Activated naive CD4-positive, alpha-beta T cell treated with anti-CD3 and anti-CD28 coated beads, Interleukin-2, amount 10 ng/mL, durations not matched to agents 7 days and 5 days (primary cell): ENCODE measurements around the gene TRMT112.

ENCODE experiments used
- CTCF ChIA-PET: fragments of 350-600 bp; sonication (Branson Sonifier 250); formaldehyde crosslinking; loops from one replicate; lab custom pipeline; 2021; ENCODE audit warnings: antibody characterized with exemption; lab: Charles Lee
- DNase-seq: peaks from one replicate; pipeline ENCODE4 v3.0.0-alpha.2; 2020
- H3K27ac Mint-ChIP-seq: one replicate; pipeline ENCODE4 v1.8.0; 2021; ENCODE audit warnings: mild to moderate bottlenecking, moderate library complexity, mixed read lengths
- H3K27me3 Mint-ChIP-seq: one replicate; pipeline ENCODE4 v1.8.0; 2021; ENCODE audit warnings: mild to moderate bottlenecking, mixed read lengths
- H3K36me3 Mint-ChIP-seq: one replicate; pipeline ENCODE4 v1.8.0; 2021; ENCODE audit warnings: mixed read lengths
- H3K4me1 Mint-ChIP-seq: one replicate; pipeline ENCODE4 v1.8.0; 2021; ENCODE audit warnings: mixed read lengths
- H3K4me3 Mint-ChIP-seq: one replicate; pipeline ENCODE4 v1.8.0; 2021; ENCODE audit warnings: mild to moderate bottlenecking, moderate library complexity, mixed read lengths
- H3K9me3 Mint-ChIP-seq: one replicate; pipeline ENCODE4 v1.8.0; 2021; ENCODE audit warnings: mixed read lengths

TRMT112 gene

DNA sequence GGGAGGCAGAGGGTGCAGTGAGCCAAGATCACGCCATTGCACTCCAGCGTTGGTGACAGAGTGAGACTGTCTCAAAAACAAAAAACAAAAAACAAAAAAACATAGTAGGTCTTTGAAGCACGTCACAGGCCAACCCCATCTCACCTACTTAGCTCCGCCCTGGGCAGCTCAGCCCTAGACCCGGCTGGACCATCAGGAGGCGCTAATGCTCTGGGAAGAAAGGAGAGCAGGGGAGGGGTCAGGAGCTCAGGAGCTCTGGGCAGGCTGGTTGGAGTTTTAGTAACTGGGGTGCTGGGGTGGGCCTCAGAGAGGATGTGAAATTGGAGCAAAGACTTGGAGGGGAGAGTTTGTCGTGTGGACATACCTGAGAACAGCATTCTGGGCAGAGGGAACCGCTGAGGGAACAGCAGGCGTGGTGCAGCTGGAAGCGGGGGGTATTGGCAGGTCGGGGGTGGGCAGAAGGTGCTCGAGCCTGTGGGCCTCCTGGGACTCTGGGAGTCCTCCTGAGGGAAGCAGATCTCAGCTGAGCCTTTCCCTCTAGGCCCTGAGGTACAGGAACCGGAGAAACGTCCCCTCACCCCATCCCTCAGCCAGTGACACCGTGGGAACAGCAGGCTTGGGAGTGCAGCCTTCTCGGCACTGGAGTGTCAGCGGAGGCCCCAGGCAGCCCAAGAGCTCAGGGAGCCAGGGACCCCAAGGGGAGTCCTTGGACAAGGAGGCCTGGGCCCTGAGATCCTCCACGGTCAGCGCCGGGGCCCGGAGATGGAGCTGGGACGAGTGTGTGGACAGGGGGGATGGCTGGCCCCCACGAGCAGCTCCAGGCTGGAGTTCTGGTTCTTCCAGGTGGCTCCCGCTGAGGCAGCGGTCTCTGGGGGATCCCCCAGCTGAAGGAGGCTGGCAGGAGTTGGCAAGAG is 39.4 kb upstream of the TRMT112 start:
- no peaks in the 10 kb centered on the region for H3K27me3 Mint-ChIP-seq
- DNase-seq: peak; percentile 57
- peaks cover 20% of the 10 kb centered on the region for H3K36me3 Mint-ChIP-seq
- peaks cover 36% of the 10 kb centered on the region for H3K4me1 Mint-ChIP-seq
- H3K27ac Mint-ChIP-seq: peak overlapping the region; percentile 55
- no peaks in the 10 kb centered on the region for H3K9me3 Mint-ChIP-seq
- peak overlapping the region; percentile 69 for H3K4me3 Mint-ChIP-seq
- CTCF ChIA-PET: interaction anchor here (1.3 to 6.6 kb wide), 10 partner anchors 11 to 153 kb away, joined by 3 to 42 read pairs (median 8); partner anchors contain the start of genes CCDC88B, ESRRA and PRDX5

DNA sequence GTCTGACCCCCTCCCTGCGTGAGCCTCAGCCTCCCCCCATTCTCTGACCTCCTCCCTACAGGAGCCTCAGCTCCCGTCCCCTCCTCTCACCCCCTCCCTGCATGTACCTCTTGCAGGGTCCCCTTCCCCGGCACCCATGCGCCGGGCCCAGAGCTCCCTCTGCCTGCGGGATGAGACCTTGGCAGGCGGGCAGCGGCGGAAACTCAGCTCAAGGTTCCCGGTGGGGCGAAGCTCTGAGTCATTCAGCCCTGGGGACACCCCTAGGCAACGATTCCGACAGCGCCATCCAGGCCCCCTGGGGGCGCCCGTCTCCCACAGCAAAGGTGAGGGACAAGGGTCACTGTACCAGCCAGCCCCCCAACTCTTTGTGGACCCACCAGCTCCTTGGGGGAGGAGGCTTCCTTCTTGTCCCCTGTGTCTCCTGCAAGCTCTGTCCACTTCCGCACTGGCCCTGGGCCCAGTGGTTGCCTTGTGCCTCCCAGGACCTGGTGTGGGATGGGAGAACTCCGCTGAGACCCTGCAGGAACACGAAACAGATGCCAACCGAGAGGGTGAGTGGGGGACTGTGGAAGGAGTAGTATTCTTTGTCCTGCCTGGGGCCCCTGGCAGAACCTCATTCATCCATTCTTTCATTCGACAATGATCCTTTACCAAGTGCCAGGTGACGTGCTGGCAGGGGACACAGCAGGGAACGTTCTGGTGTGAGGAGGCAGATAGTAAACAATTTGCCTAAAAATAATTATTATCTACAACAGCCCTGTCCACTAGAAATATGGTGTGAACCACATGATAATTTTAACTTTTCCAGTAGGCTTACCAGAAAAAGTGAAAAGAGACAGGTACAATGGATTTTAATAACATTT is 38.0 kb upstream of the TRMT112 start:
- Mint-ChIP-seq H3K27me3 (no peaks in the 10 kb centered on the region), H3K4me3 (no peak overlapping the region), H3K27ac (no peak overlapping the region), H3K36me3 (peaks cover 15% of the 10 kb centered on the region), H3K9me3 (no peaks in the 10 kb centered on the region), H3K4me1 (peaks cover 27% of the 10 kb centered on the region)
- CTCF ChIA-PET: interaction anchor here (1.0 to 6.6 kb wide), 12 partner anchors 10 to 151 kb away, joined by 3 to 42 read pairs (median 6); partner anchors contain the start of genes CCDC88B, ESRRA, PRDX5 and TRMT112
- peak; percentile 55 for DNase-seq

DNA sequence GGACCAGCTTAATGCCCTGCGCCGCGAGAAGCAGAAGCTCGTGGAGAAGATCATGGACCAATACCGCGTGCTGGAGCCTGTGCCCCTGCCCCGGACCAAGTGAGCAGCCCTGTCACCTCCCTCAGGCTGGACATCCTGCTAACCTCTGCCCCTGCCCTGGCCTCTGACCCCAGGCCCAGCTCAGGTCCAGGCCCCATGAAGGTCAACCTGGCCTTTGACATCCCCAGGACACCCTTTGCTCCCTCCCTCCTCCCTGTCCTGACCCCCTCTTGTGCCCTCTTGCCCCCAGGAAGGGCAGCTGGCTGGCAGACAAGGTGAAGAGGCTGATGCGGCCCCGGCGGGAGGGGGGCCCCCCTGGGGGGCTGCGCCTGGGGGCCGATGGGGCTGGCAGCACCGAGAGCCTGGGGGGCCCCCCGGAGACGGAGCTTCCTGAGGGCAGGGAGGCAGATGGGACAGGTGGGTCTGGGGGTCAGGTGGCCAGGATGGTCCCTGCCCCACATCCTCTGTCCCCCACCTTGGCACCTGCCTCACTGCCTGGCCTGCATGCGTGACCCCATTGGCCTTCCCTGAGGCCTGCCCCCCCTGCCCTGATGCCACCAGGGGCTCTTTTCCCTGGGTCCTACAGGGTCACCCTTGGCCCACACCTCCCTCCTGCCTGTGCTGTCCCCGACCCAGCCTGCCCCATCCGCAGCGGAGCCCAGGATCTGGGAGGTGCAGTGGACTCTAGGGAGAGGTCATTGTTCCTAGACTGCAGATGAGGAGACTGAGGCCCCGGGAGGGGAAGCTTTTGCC is 36.6 kb upstream of the TRMT112 start:
- no peak overlapping the region for H3K4me3 Mint-ChIP-seq
- H3K27me3 Mint-ChIP-seq: no peaks in the 10 kb centered on the region
- H3K36me3 Mint-ChIP-seq: peaks cover 8% of the 10 kb centered on the region
- H3K9me3 Mint-ChIP-seq: no peaks in the 10 kb centered on the region
- CTCF ChIA-PET: interaction anchor here (1.0 to 6.6 kb wide), 7 partner anchors 13 to 50 kb away, joined by 3 to 42 read pairs (median 9); partner anchors contain the start of genes CCDC88B, ESRRA, PRDX5 and TRMT112
- DNase-seq: no peak
- peaks cover 17% of the 10 kb centered on the region for H3K4me1 Mint-ChIP-seq
- H3K27ac Mint-ChIP-seq: no peak overlapping the region

DNA sequence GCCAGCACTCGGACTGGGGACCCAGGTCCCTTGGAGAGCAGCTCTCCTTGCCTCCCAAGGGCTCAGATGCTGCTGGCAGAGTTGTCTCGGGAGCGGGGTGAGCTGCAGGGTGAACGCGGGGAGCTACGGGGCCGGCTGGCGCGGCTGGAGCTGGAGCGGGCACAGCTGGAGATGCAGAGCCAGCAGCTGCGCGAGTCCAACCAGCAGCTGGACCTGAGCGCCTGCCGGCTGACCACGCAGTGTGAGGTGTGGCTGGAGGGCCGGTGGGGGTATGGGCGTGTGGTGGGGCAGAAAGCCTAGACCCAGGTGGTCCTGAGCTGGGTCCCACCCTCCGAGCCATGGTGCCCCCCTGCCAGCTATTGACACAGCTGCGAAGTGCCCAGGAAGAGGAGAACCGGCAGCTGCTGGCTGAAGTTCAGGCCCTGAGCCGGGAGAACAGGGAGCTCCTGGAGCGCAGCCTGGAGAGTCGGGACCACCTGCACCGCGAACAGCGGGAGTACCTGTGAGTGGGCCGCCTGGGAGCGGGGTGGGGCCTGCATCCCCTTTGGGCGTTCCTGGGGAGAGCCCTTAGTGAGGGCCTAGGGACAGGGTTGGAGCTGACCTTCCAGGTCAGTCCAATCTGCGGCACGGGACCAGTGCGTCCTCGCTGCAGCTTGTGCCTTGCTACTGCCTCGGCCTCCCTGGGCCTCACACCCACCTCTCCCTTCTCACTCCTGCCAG is 35.8 kb upstream of the TRMT112 start:
- Mint-ChIP-seq H3K36me3 (peaks cover 10% of the 10 kb centered on the region), H3K27me3 (no peaks in the 10 kb centered on the region), H3K4me1 (peaks cover 15% of the 10 kb centered on the region), H3K9me3 (no peaks in the 10 kb centered on the region), H3K27ac (no peak overlapping the region), H3K4me3 (no peak overlapping the region)
- CTCF ChIA-PET: interaction anchor here (0.6 to 6.6 kb wide), 5 partner anchors 12 to 183 kb away, joined by 4 to 42 read pairs (median 22); partner anchors contain the start of genes CCDC88B, ESRRA, PRDX5 and TRMT112
- DNase-seq: no peak

DNA sequence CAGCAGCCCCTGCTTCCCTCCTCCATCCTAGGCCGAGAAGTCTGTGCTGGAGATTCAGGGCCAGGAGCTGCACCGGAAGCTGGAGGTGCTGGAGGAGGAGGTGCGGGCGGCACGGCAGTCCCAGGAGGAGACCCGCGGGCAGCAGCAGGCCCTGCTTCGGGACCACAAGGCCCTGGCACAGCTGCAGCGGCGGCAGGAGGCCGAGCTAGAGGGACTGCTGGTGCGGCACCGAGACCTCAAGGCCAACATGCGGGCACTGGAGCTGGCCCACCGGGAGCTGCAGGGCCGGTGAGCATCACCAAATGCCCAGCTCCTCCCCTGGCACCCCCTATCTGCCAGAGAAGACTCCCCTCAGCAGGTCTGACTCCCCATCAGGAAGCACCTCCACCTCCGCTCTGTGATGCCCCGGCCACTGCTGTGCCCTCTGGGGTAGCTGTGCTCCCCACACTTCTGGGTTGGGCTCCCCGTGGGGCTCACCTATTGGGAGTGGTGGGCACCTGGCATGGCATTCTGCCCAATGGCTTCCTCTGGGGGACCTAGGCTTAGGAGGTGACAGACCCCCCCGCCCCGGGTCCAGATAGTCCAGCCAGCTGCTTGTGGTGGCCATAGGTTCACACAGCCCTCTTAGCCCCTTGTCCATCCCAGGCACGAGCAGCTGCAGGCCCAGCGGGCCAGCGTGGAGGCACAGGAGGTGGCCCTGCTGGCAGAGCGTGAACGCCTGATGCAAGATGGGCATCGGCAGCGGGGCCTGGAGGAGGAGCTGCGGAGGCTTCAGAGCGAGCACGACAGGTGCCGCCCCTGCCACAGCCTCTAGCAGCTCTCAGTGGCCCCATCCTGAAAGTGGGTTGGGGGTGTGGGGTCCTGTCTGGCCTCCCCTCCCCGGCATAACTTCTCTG is 35.0 kb upstream of the TRMT112 start:
- H3K27me3 Mint-ChIP-seq: no peaks in the 10 kb centered on the region
- CTCF ChIA-PET: interaction anchor here (0.6 to 6.6 kb wide), 3 partner anchors 11 to 182 kb away, joined by 4 to 42 read pairs (median 24); partner anchors contain the start of genes CCDC88B, PRDX5 and TRMT112

DNA sequence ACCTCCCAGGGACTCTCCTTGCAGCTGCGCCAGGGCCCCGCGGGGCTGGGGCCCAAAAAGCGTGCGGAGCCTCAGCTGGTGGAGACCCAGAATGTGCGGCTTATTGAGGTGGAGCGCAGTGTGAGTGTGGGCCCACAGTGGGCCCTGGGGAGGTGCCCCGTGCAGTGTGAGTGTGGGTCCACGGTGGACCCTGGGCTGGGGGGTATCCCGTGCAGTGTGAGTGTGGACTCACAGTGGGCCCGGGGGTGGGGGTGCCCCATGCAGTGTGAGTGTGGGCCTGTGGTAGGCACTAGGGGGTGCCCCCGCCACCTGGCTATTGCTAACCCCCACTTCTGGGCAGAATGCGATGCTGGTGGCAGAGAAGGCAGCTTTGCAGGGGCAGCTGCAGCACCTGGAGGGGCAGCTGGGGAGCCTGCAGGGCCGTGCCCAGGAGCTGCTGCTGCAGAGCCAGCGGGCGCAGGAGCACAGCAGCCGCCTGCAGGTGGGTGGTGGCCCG is 33.8 kb upstream of the TRMT112 start:
- no peak overlapping the region for H3K27ac Mint-ChIP-seq
- H3K36me3 Mint-ChIP-seq: peaks cover 10% of the 10 kb centered on the region
- no peak for DNase-seq
- H3K9me3 Mint-ChIP-seq: no peaks in the 10 kb centered on the region
- no peak overlapping the region for H3K4me3 Mint-ChIP-seq
- H3K4me1 Mint-ChIP-seq: peaks cover 4% of the 10 kb centered on the region
- no peaks in the 10 kb centered on the region for H3K27me3 Mint-ChIP-seq
- CTCF ChIA-PET: interaction anchor here (1.4 to 4.9 kb wide), 2 partner anchors 34 to 98 kb away, joined by 4 to 24 read pairs; partner anchors contain the start of genes PRDX5 and TRMT112

More for the DNA sequence above, 35.0 kb upstream of the TRMT112 start:
- peaks cover 9% of the 10 kb centered on the region for H3K4me1 Mint-ChIP-seq
- no peak for DNase-seq
- no peak overlapping the region for H3K4me3 Mint-ChIP-seq
- peaks cover 10% of the 10 kb centered on the region for H3K36me3 Mint-ChIP-seq
- H3K27ac Mint-ChIP-seq: no peak overlapping the region
- no peaks in the 10 kb centered on the region for H3K9me3 Mint-ChIP-seq

DNA sequence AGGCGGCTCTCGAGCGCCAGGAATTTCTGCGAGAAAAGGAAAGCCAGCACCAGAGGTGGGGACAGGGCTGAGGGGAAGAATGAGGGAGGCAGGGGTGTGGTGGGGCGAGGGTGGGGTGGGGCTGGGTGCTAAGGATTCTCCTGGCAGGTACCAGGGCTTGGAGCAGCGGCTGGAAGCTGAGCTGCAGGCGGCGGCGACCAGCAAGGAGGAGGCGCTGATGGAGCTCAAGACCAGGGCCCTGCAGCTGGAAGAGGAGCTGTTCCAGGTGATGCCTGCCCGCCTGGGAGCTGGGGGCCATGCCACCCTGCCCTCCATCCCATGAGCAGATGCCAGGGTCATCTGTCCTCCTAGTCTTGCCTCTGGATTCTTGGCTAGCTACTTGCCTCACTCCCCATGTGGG is 32.0 kb upstream of the TRMT112 start:
- no peak overlapping the region for H3K4me3 Mint-ChIP-seq
- H3K9me3 Mint-ChIP-seq: no peaks in the 10 kb centered on the region
- CTCF ChIA-PET: interaction anchor here (1.6 kb wide), 1 partner anchor 32 kb away, joined by 6 read pairs; the partner anchor contains the start of genes PRDX5 and TRMT112
- no peak for DNase-seq
- H3K27ac Mint-ChIP-seq: no peak overlapping the region
- no peaks in the 10 kb centered on the region for H3K27me3 Mint-ChIP-seq
- H3K36me3 Mint-ChIP-seq: peaks cover 19% of the 10 kb centered on the region
- peaks cover 7% of the 10 kb centered on the region for H3K4me1 Mint-ChIP-seq

DNA sequence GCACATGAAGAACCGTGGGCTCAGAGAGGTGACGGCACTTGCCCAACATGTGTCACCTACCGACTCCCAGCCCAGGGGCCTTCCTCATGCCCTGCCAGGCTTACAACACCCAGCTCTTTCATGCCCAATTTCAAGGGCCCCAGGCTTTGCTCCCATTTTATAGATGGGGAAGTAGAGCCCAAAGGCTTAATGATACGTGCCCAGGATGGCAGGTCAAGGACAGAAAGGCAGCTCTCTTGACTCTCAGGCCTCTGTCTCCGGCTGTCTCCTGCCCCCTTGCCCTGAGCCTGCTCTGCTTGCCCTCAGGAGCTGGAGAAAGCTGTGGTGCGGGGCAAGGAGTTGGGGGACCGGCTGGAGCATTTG is 31.6 kb upstream of the TRMT112 start:
- H3K4me3 Mint-ChIP-seq: no peak overlapping the region
- H3K4me1 Mint-ChIP-seq: peaks cover 7% of the 10 kb centered on the region
- no peaks in the 10 kb centered on the region for H3K27me3 Mint-ChIP-seq
- H3K36me3 Mint-ChIP-seq: peaks cover 19% of the 10 kb centered on the region
- no peaks in the 10 kb centered on the region for H3K9me3 Mint-ChIP-seq
- CTCF ChIA-PET: interaction anchor here (1.6 kb wide), 1 partner anchor 31 kb away, joined by 6 read pairs; the partner anchor contains the start of genes PRDX5 and TRMT112
- DNase-seq: no peak
- no peak overlapping the region for H3K27ac Mint-ChIP-seq

DNA sequence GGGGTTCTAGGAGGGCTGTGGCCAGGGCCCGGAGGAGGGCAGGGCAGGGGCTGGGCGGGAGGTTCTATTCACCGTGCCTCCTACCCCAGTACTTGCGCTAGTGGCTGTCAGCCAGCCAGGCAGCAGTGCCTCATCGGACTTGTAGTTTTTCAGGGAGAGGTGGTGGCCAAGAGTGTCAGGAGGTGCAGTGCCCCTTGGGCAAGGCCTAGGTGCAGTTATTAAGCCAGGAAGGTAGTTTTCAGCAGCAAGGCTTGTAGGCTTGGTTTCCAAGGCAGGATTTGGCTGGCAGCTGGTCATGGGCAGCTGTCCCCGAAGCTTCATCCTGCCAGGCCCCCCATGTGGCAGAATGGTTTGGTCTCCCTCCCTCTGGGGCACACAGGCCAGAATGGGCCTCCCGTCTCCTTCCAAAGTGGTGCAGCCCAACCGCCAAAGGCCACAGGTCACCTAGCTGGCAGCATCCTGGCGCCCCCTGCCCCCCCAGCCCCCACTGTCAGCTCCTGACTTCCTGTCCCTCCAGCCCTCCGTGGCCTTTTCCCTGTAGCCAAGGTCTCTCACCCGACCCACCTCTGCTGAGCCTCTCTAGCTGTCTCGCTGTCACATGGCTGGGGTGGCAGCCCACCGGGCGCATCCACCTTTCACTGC is 31.1 kb upstream of the TRMT112 start:
- CTCF ChIA-PET: interaction anchor here (1.6 kb wide), 1 partner anchor 31 kb away, joined by 6 read pairs; the partner anchor contains the start of genes PRDX5 and TRMT112
- Mint-ChIP-seq H3K4me3 (no peak overlapping the region), H3K9me3 (no peaks in the 10 kb centered on the region), H3K27ac (no peak overlapping the region), H3K4me1 (peaks cover 7% of the 10 kb centered on the region), H3K36me3 (peaks cover 19% of the 10 kb centered on the region), H3K27me3 (no peaks in the 10 kb centered on the region)
- no peak for DNase-seq

DNA sequence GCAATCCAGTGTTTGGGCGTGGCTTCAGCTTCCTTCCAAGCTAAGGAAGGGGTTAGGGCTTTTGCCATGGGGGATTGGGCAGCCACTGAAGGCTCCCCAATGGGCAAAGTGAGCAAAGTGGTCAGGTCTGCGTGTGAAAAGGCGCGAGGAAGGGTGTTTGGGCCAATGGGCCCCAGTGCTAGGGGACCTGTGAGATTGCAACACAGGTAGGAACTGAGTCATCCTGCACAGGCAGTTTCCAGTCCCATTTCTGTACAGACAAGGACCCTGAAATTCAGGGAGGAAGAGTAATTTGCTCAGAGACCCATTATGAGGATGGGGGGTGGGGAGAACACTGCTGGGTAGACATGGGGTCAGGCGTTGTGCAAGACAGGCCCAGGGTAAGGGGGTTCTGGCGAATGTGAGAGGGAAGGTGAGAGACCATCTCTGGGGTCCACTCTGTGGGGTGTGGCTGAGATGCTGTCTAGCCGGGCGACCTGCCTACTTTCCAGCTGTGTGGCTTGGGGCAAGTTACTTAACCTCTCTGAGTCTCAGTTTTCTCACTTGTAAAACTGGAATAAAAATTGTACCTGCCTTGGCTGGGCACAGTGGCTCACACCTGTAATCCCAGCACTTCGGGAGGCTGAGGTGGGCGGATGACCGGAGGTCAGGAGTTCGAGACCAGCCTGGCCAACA is 30.0 kb upstream of the TRMT112 start:
- CTCF ChIA-PET: interaction anchor here (0.7 kb wide), 1 partner anchor 126 kb away, joined by 3 read pairs; no protein-coding TSS in a partner anchor
- no peaks in the 10 kb centered on the region for H3K27me3 Mint-ChIP-seq
- H3K4me1 Mint-ChIP-seq: peaks cover 13% of the 10 kb centered on the region
- H3K27ac Mint-ChIP-seq: no peak overlapping the region
- DNase-seq: no peak
- H3K4me3 Mint-ChIP-seq: no peak overlapping the region
- H3K36me3 Mint-ChIP-seq: peaks cover 21% of the 10 kb centered on the region
- no peaks in the 10 kb centered on the region for H3K9me3 Mint-ChIP-seq

DNA sequence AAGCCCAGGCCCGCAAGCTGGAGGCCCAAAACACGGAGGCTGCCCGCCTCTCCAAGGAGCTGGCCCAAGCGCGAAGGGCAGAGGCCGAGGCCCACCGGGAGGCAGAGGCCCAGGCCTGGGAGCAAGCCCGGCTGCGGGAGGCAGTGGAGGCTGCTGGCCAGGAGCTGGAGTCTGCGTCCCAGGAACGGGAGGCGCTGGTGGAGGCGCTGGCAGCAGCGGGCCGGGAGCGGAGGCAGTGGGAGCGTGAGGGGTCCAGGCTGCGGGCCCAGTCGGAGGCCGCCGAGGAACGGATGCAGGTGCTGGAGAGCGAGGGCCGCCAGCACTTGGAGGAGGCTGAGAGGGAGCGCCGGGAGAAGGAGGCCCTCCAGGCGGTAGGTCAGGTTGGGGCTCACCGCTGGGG is 27.4 kb upstream of the TRMT112 start:
- Mint-ChIP-seq H3K36me3 (peaks cover 30% of the 10 kb centered on the region), H3K27ac (no peak overlapping the region), H3K4me1 (peaks cover 33% of the 10 kb centered on the region), H3K4me3 (no peak overlapping the region), H3K27me3 (no peaks in the 10 kb centered on the region), H3K9me3 (no peaks in the 10 kb centered on the region)
- no peak for DNase-seq
- CTCF ChIA-PET: interaction anchor here (2.1 kb wide), 1 partner anchor 12 kb away, joined by 6 read pairs; no protein-coding TSS in a partner anchor
